ENCODE results near the gene NOXA1.
A peak's percentile ranks its signal among the peaks of the same experiment; 100 is the strongest.
"Not testable (repeated sequence)": the region's sequence is repeated elsewhere in the genome, so short reads cannot be mapped to it uniquely, and the experiment has no call there.

The NOXA1 gene

DNA sequence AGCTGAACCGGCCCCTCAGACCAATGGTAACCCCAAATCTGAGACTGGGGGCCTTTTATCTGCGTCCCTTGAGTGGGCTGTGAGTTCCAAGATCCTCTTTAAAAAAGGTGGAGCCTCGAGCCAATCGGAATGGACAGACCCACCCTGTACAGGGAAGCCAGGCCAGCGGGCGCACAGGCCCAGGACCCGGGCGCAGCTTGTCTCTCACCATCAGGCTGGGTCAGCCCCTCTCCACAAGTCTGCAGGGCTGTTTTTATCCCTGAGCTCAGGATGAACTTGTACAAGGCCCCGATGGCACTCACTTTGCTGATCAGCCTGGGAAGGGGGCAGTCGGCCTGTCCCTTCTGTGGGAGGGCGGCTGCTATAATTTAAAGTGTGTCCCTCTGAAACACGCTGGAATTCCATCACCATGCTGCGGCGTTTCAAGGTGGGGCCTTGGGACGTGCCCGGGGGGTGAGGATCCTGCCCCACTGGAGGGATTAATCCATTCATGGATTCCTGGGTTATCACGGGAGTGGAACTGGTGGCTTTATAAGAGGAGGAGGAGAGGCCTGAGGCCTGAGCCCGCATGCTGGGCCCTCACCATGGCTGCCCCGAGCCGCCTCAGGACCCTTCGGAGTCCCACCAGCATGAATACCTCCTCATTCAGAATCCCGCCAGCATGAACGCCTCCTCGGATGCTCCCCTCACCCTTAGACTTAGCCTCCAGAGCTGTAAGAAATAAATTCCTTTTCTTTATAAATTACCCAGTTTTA, 14.4 kb upstream of the NOXA1 start:
- DNase-seq (ENCODE audit: low read depth, low spot score) = no peak
- Histone ChIP-seq H3K27me3 (ENCODE audit: insufficient read depth, insufficient read length) (no peaks in the 10 kb centered on the region), H3K4me1 (ENCODE audit: insufficient read depth, insufficient read length) (peaks cover 22% of the 10 kb centered on the region), H3K4me3 (ENCODE audit: insufficient read length, low read depth) (no peak overlapping the region), H3K9ac (ENCODE audit: insufficient read length, low read depth) (peak overlapping the region; percentile 21), H3K36me3 (ENCODE audit: insufficient read depth, insufficient read length, low read length) (no peaks in the 10 kb centered on the region), H3K9me3 (ENCODE audit: insufficient read depth, low read length) (no peaks in the 10 kb centered on the region)
- no peak for TF ChIP-seq SUZ12 (IDR thresholded peaks at IDR 0.05; ENCODE audit: extremely low read depth, insufficient read depth, insufficient read length)
- no peak for TF ChIP-seq ZNF274 (IDR thresholded peaks at IDR 0.05; ENCODE audit: low read depth, low read length)
- no peak for TF ChIP-seq YY1 (IDR thresholded peaks at IDR 0.05; ENCODE audit: insufficient read depth, insufficient read length)

DNA sequence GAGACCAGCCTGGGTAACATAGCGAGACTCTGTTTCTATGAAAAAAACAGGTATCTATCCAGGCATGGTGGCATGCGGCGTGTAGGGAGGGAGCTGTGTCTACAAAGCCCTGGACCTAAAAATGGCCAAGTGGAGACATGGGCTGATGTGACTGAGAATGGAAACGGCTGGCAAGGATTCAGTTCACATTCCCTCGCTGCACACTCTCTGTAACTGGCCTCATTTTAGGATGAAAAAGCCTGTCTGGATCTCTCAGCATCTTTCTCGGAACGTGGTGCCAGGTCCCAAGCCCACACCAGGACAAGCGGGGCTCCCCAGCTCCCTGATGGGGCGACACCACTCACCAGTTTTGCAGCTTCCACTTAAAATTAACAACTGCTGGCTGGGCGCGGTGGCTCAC, 13.7 kb upstream of the NOXA1 start:
- H3K9ac ChIP-seq (ENCODE audit: insufficient read length, low read depth) = no peak overlapping the region
- peaks cover 22% of the 10 kb centered on the region for H3K4me1 ChIP-seq (ENCODE audit: insufficient read depth, insufficient read length)
- no peaks in the 10 kb centered on the region for H3K27me3 ChIP-seq (ENCODE audit: insufficient read depth, insufficient read length)
- H3K4me3 ChIP-seq (ENCODE audit: insufficient read length, low read depth) = no peak overlapping the region
- no peaks in the 10 kb centered on the region for H3K36me3 ChIP-seq (ENCODE audit: insufficient read depth, insufficient read length, low read length)
- TF ChIP-seq ZNF274 (IDR thresholded peaks at IDR 0.05; ENCODE audit: low read depth, low read length) (no peak), SUZ12 (IDR thresholded peaks at IDR 0.05; ENCODE audit: extremely low read depth, insufficient read depth, insufficient read length) (no peak), YY1 (IDR thresholded peaks at IDR 0.05; ENCODE audit: insufficient read depth, insufficient read length) (no peak)
- no peak for DNase-seq (ENCODE audit: low read depth, low spot score)
- no peaks in the 10 kb centered on the region for H3K9me3 ChIP-seq (ENCODE audit: insufficient read depth, low read length)

DNA sequence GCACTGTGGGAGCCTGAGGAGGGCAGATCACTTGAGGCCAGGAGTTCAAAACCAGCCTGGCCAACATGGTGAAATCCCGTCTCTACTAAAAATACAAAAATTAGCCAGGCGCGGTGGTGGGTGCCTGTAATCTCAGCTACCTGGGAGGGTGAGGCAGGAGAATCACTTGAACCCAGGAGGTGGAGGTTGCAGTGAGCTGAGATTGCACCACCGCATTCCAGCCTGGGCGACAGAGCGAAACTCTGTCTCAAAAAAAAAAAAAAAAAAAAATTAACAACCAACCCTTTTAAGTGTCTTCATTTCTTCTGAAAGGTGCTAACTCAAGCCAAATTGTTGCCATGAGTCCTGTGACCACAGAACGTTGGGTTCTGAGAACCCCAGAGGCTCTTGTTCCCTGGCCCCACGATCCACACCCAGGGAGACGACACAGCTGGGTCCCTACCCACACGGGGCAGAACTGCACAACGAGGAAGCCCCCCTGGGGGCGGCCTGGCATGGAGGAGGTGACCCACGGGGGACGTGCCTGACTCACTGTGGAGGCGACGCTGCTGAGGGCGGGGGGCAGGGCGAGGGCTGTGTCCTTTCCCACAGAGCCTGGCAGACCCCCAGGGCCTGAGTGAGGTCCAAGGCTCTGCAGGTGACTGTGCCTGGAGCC, 12.8 kb upstream of the NOXA1 start:
- Histone ChIP-seq H3K9ac (ENCODE audit: insufficient read length, low read depth) (peak overlapping the region; percentile 8), H3K4me1 (ENCODE audit: insufficient read depth, insufficient read length) (peaks cover 22% of the 10 kb centered on the region)
- not testable (repeated sequence) for H3K27me3 ChIP-seq (ENCODE audit: insufficient read depth, insufficient read length); H3K9me3 ChIP-seq (ENCODE audit: insufficient read depth, low read length); DNase-seq (ENCODE audit: low read depth, low spot score); H3K36me3 ChIP-seq (ENCODE audit: insufficient read depth, insufficient read length, low read length); H3K4me3 ChIP-seq (ENCODE audit: insufficient read length, low read depth)

DNA sequence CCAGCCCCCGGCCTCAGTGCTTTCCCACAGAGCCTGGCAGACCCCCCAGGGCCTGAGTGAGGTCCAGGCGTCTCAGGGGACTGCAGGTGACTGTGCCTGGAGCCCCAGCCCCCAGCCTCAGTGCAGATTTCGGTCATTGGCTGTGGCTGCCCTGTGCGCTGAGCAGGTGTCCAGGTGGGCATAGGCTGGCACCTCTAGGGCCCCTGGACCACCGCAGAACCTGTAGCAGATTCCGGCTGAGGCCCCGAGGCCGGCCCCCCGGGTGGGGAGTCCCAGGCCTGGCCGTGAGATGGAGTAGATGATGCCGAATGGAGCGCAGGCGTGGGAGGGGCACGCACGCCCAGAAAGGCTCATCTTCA, 12.3 kb upstream of the NOXA1 start:
- Histone ChIP-seq H3K4me3 (ENCODE audit: insufficient read length, low read depth) (no peak overlapping the region), H3K27me3 (ENCODE audit: insufficient read depth, insufficient read length) (no peaks in the 10 kb centered on the region), H3K36me3 (ENCODE audit: insufficient read depth, insufficient read length, low read length) (no peaks in the 10 kb centered on the region), H3K9me3 (ENCODE audit: insufficient read depth, low read length) (no peaks in the 10 kb centered on the region), H3K4me1 (ENCODE audit: insufficient read depth, insufficient read length) (peaks cover 22% of the 10 kb centered on the region), H3K9ac (ENCODE audit: insufficient read length, low read depth) (peak overlapping the region; percentile 8)
- TF ChIP-seq ZNF274 (IDR thresholded peaks at IDR 0.05; ENCODE audit: low read depth, low read length) (no peak), SUZ12 (IDR thresholded peaks at IDR 0.05; ENCODE audit: extremely low read depth, insufficient read depth, insufficient read length) (no peak), YY1 (IDR thresholded peaks at IDR 0.05; ENCODE audit: insufficient read depth, insufficient read length) (no peak)
- DNase-seq (ENCODE audit: low read depth, low spot score) = no peak

DNA sequence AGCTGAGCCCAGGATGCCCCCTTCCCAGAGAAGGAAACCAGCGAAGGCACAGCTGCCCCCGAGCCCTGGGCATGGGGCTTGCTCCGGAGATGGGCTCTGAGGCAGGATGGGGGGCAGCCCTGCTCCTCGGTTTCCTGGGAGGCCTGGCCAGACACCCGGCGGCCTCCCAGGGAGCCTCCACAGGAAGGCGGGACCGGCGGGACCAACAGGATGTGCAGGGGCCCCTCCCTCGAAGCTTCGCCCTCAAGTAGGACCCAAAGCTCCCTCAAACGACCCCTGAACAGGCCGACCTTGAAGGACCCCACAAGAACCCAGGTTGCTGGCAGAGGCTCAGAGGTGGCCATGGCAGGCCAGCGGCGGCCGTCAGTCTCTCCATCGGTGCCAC, 11.9 kb upstream of the NOXA1 start:
- no peak for TF ChIP-seq YY1 (IDR thresholded peaks at IDR 0.05; ENCODE audit: insufficient read depth, insufficient read length)
- TF ChIP-seq SUZ12 (IDR thresholded peaks at IDR 0.05; ENCODE audit: extremely low read depth, insufficient read depth, insufficient read length) = no peak
- Histone ChIP-seq H3K27me3 (ENCODE audit: insufficient read depth, insufficient read length) (no peaks in the 10 kb centered on the region), H3K36me3 (ENCODE audit: insufficient read depth, insufficient read length, low read length) (no peaks in the 10 kb centered on the region), H3K4me3 (ENCODE audit: insufficient read length, low read depth) (no peak overlapping the region), H3K9ac (ENCODE audit: insufficient read length, low read depth) (no peak overlapping the region), H3K4me1 (ENCODE audit: insufficient read depth, insufficient read length) (peaks cover 21% of the 10 kb centered on the region), H3K9me3 (ENCODE audit: insufficient read depth, low read length) (no peaks in the 10 kb centered on the region)
- DNase-seq (ENCODE audit: low read depth, low spot score) = no peak

DNA sequence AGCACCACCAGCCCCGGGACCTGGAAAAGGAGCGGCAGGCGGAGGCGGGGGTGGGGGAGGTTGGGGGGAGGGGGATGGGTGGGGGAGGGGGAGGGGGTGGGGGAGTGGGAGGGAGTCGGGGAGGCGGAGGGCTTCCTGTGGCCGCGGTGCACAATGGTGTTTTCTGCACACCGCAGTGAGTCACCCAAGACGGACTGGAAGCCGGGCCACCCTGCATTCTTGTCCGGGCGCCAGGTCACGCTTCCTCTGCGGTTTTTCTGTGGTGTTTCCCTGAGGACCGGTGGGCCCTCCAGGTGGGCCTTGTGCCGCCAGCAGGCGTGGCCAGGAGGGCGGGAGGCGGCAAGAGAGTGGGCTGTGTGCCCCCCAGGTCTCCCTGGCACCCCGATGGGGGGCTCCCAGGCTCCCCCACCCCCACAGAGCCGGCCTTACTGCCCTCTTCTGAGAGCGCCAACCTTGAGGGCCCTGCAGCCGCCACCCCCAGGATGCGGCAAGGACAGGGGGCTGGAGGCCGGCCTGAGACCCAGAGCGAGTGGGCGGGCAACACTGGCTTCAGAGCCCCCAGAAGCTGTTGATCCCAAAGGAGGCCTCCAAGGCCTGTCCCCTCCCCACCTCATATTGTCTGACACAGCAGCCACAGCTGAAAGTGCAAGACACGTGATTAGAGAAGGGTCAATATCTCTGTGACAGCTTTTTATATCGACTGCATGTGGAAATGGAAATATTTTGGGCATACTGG, 11.4 kb upstream of the NOXA1 start:
- no peaks in the 10 kb centered on the region for H3K36me3 ChIP-seq (ENCODE audit: insufficient read depth, insufficient read length, low read length)
- H3K27me3 ChIP-seq (ENCODE audit: insufficient read depth, insufficient read length) = no peaks in the 10 kb centered on the region
- H3K4me1 ChIP-seq (ENCODE audit: insufficient read depth, insufficient read length) = peaks cover 20% of the 10 kb centered on the region
- H3K9ac ChIP-seq (ENCODE audit: insufficient read length, low read depth) = peak overlapping the region; percentile 50
- H3K4me3 ChIP-seq (ENCODE audit: insufficient read length, low read depth) = no peak overlapping the region
- DNase-seq (ENCODE audit: low read depth, low spot score) = no peak
- no peak for TF ChIP-seq YY1 (IDR thresholded peaks at IDR 0.05; ENCODE audit: insufficient read depth, insufficient read length)
- TF ChIP-seq ZNF274 (IDR thresholded peaks at IDR 0.05; ENCODE audit: low read depth, low read length) = no peak
- TF ChIP-seq SUZ12 (IDR thresholded peaks at IDR 0.05; ENCODE audit: extremely low read depth, insufficient read depth, insufficient read length) = no peak
- no peaks in the 10 kb centered on the region for H3K9me3 ChIP-seq (ENCODE audit: insufficient read depth, low read length)

DNA sequence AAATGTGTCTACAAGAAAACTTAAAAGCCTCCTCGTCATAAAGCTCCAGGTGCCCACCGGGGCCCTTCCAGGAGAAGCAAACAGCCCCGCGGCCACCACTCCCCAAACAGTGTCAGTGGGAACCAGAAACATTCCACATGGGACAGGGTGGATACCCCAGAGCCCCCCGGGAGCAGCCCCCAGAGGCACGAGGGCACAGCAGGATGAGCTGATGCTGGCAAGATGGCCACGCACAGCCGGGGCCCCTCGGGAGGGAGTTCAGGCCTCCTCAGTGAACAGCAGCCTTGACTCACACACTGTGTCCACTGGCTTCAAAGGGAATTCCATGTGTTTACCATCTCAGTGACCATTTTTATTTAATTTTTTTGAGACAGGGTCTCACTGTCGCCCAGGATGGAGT, 10.8 kb upstream of the NOXA1 start:
- no peaks in the 10 kb centered on the region for H3K27me3 ChIP-seq (ENCODE audit: insufficient read depth, insufficient read length)
- no peak overlapping the region for H3K4me3 ChIP-seq (ENCODE audit: insufficient read length, low read depth)
- no peak for TF ChIP-seq SUZ12 (IDR thresholded peaks at IDR 0.05; ENCODE audit: extremely low read depth, insufficient read depth, insufficient read length)
- no peak for TF ChIP-seq YY1 (IDR thresholded peaks at IDR 0.05; ENCODE audit: insufficient read depth, insufficient read length)
- TF ChIP-seq ZNF274 (IDR thresholded peaks at IDR 0.05; ENCODE audit: low read depth, low read length) = no peak

More for the DNA sequence above, 10.8 kb upstream of the NOXA1 start:
- no peaks in the 10 kb centered on the region for H3K9me3 ChIP-seq (ENCODE audit: insufficient read depth, low read length)
- H3K4me1 ChIP-seq (ENCODE audit: insufficient read depth, insufficient read length) = peaks cover 20% of the 10 kb centered on the region
- no peak overlapping the region for H3K9ac ChIP-seq (ENCODE audit: insufficient read length, low read depth)
- no peaks in the 10 kb centered on the region for H3K36me3 ChIP-seq (ENCODE audit: insufficient read depth, insufficient read length, low read length)
- DNase-seq (ENCODE audit: low read depth, low spot score) = no peak

Measured in NT2/D1 (cell line).